K562 (cell line): ENCODE data around the gene C19orf12. TPM values are rescaled to one million over a fixed set of nuclear protein-coding genes. Genes with fewer than 3 reads are reported as not detected.

Experiments used
- ATAC-seq: fragments of 200-7000 bp; cut with Tn5 transposase; 3 replicates; pipeline ENCODE4 v1.9.1; 2020; ENCODE audit warnings: moderate library complexity
- BruUV-seq: library from RNA; stranded (reverse); fragments of 400-500 nt; replicated peaks from 2 replicates; lab custom pipeline; 2021; lab: Mats Ljungman, UMichigan
- CTCF ChIA-PET: fragments of 300-600 bp; formaldehyde crosslinking; extraction: SDS; loops from one replicate; lab custom pipeline; 2021; ENCODE audit warnings: low intra/inter-chr PET ratio; lab: Yijun Ruan, JAX
- POLR2A ChIA-PET: fragments of 300-600, 350-650 bp; sonication (Branson Sonifier 250); formaldehyde crosslinking; extraction: SDS; loops from one replicate; lab custom pipeline; 2021; ENCODE audit warnings: antibody characterized with exemption, inconsistent platforms; lab: Yijun Ruan, JAX
- DNase-seq, 4 experiments: peaks; one replicate each; pipeline versions ENCODE4 v3.0.0 to v3.0.0-alpha.2; 2011 to 2018; ENCODE audit warnings: low spot score in 3 of 4, mixed read lengths in 3 of 4; ENCODE audit errors: extremely low read depth in 1 of 4
- FAIRE-seq: peaks from 2 replicates; lab custom pipeline; 2011; peaks lifted over from hg19 to GRCh38; lab: Jason Lieb, UNC
- H2AFZ ChIP-seq: 2 replicates; pipeline ENCODE4 v1.6.0; 2011; ENCODE audit warnings: low read depth, low read length, control low read depth, inconsistent platforms
- H3K27ac ChIP-seq: fragments of 200-600 bp; 3 replicates; pipeline ENCODE4 v1.8.0; 2011; ENCODE audit warnings: low read depth, mild to moderate bottlenecking, control low read depth, inconsistent platforms, low read length, moderate library complexity, mixed read lengths; ENCODE audit errors: extremely low read depth
- H3K27me3 ChIP-seq, 2 experiments: fragments of 300-600 bp in 1 of 2; 2 replicates in 1 of 2; 3 replicates in 1 of 2; pipeline versions ENCODE4 v1.6.0 to v1.8.0; 2011; ENCODE audit warnings: inconsistent platforms in 2 of 2, low read length in 2 of 2, mild to moderate bottlenecking in 1 of 2, mixed read lengths in 1 of 2, moderate library complexity in 1 of 2; ENCODE audit not compliant: control insufficient read depth in 2 of 2, insufficient read depth in 2 of 2
- H3K36me3 ChIP-seq: fragments of 300-600 bp; 3 replicates; pipeline ENCODE4 v1.8.0; 2011; ENCODE audit warnings: mild to moderate bottlenecking, low read length, inconsistent platforms; ENCODE audit not compliant: control insufficient read depth, insufficient read depth
- H3K4me1 ChIP-seq, 2 experiments: fragments of 200-600 bp in 1 of 2; replicated peaks in 1 of 2; 2 replicates in 1 of 2; 3 replicates in 1 of 2; pipeline versions ENCODE4 v1.5.1 to v1.8.0; 2011; ENCODE audit warnings: inconsistent platforms in 2 of 2, low read length in 2 of 2, mild to moderate bottlenecking in 1 of 2, mixed read lengths in 1 of 2, moderate library complexity in 1 of 2; ENCODE audit not compliant: control insufficient read depth in 2 of 2, insufficient read depth in 2 of 2
- H3K4me2 ChIP-seq: 2 replicates; pipeline ENCODE4 v1.6.1; 2011; ENCODE audit warnings: low read length, control low read depth, inconsistent platforms, mixed read lengths; ENCODE audit not compliant: insufficient read depth
- H3K4me3 ChIP-seq: fragments of 200-600 bp; sonication (generic), shearing (Covaris generic); 2 replicates; pipeline ENCODE4 v1.5.1; 2016; ENCODE audit warnings: control low read depth, inconsistent platforms
- H3K79me2 ChIP-seq: fragments of 200-600 bp; 3 replicates; pipeline ENCODE4 v1.8.0; 2011; ENCODE audit warnings: low read length, inconsistent platforms; ENCODE audit not compliant: control insufficient read depth, insufficient read depth
- H3K9ac ChIP-seq, 2 experiments: 2 replicates each; pipeline versions ENCODE4 v1.6.0 to v1.6.1; 2011; ENCODE audit warnings: low read depth in 2 of 2, low read length in 2 of 2, control low read depth in 1 of 2, inconsistent platforms in 1 of 2, mild to moderate bottlenecking in 1 of 2, mixed read lengths in 1 of 2; ENCODE audit not compliant: insufficient read depth in 1 of 2
- H3K9me1 ChIP-seq: one replicate; pipeline ENCODE4 v1.6.0; 2011; ENCODE audit warnings: inconsistent platforms, mild to moderate bottlenecking, low read length, moderate library complexity; ENCODE audit not compliant: control insufficient read depth, insufficient read depth
- H3K9me3 ChIP-seq: replicated peaks from 2 replicates; pipeline ENCODE4 v1.5.1; 2011; ENCODE audit warnings: low read depth, low read length, inconsistent platforms; ENCODE audit not compliant: control insufficient read depth, insufficient read depth
- H4K20me1 ChIP-seq: replicated peaks from 2 replicates; pipeline ENCODE4 v1.6.1; 2011; ENCODE audit warnings: low read length, inconsistent platforms, mixed read lengths; ENCODE audit not compliant: control insufficient read depth, insufficient read depth
- ADNP ChIP-seq: fragments of 200-800 bp; sonication (Bioruptor generic); IDR thresholded peaks from 2 replicates; pipeline ENCODE4 v1.6.1; 2016; ENCODE audit warnings: missing genetic modification characterization, missing compliant biosample characterization
- BCOR ChIP-seq: fragments of 450-650 bp; IDR thresholded peaks from 2 replicates; pipeline ENCODE4 v1.6.1; 2016
- ETV6 ChIP-seq, 3 experiments: fragments of 150-350 bp in 1 of 3; sonication (generic) in 1 of 3; formaldehyde crosslinking in 1 of 3; IDR thresholded peaks; 2 replicates each; pipeline versions ENCODE4 v1.6.1 to v1.8.0; 2014 to 2022; ENCODE audit warnings: borderline replicate concordance in 2 of 3, low read depth in 2 of 3, antibody characterized with exemption in 1 of 3, low read length in 1 of 3, mild to moderate bottlenecking in 1 of 3, missing genetic modification reagents in 1 of 3
- KDM1A ChIP-seq, 2 experiments: fragments of 450-650 bp; IDR thresholded peaks; 2 replicates each; pipeline ENCODE4 v1.6.1; 2016; ENCODE audit warnings: mild to moderate bottlenecking in 2 of 2
- KHSRP ChIP-seq: fragments of 450-650 bp; IDR thresholded peaks from 2 replicates; pipeline ENCODE4 v1.6.1; 2017
- KLF6 ChIP-seq: fragments of 250-450 bp; sonication (Bioruptor Pico); IDR thresholded peaks from 2 replicates; pipeline ENCODE4 v1.4.0; 2020; ENCODE audit warnings: mild to moderate bottlenecking, moderate library complexity, borderline replicate concordance
- NCOA1 ChIP-seq: fragments of 450-650 bp; IDR thresholded peaks from 2 replicates; pipeline ENCODE4 v1.6.1; 2016; ENCODE audit warnings: low read depth
- NFXL1 ChIP-seq: fragments of 450-650 bp; formaldehyde crosslinking; IDR thresholded peaks from 2 replicates; pipeline ENCODE4 v1.4.0; 2021; ENCODE audit warnings: mild to moderate bottlenecking
- RBM25 ChIP-seq: fragments of 200-400 bp; formaldehyde crosslinking; IDR thresholded peaks from 2 replicates; pipeline ENCODE4 v1.6.1; 2018; ENCODE audit warnings: low read length, low read depth, moderate library complexity; ENCODE audit not compliant: severe bottlenecking
- ZNF354B ChIP-seq: fragments of 250-450 bp; sonication (Bioruptor Pico); IDR thresholded peaks from 2 replicates; pipeline ENCODE4 v1.4.0; 2020
- WGBS: fragments of 100-300 bp; shearing (Covaris generic); methylation state at CpG from one replicate; pipeline ENCODE4 v1.1.6; 2016; ENCODE audit warnings: low coverage, mixed read lengths; ENCODE audit not compliant: insufficient coverage; ENCODE audit errors: missing lambda C conversion rate; 5-methylcytosine and 5-hydroxymethylcytosine counted together
- in situ Hi-C: fragments of 300-500 bp; cut with MboI; formaldehyde crosslinking; loops from 4 replicates; pipeline ENCODE4 v1.15.0; 2018; ENCODE audit warnings: inconsistent platforms, mixed read lengths
- intact Hi-C: fragments of 100-400 bp; cut with micrococcal nuclease; formaldehyde crosslinking; loops from 2 replicates; pipeline ENCODE4 v1.14.2; 2022
- polyA plus RNA-seq, 8 experiments: library from polyadenylated mRNA; depleted of rRNA in 4 of 8; stranded (reverse) in 5 of 8; unstranded in 3 of 8; fragments of >200 nt; fragmentation: Nextera tagmentation in 2 of 8; fragmentation: Illumina TruSeq in 1 of 8; extraction: Ambion mirVana in 2 of 8; extraction: Trizol in 1 of 8; gene quantifications; 2 replicates each; pipeline versions ENCODE4 v1.2.1 to v1.2.3, GENCODE V29; 2011 to 2014; ENCODE audit warnings: inconsistent platforms in 1 of 8, missing spikeins in 1 of 8
- total RNA-seq, 7 experiments: library from RNA; depleted of rRNA in 6 of 7; stranded (reverse); fragments of >200 nt in 6 of 7; fragmentation: Illumina TruSeq in 2 of 7; extraction: Trizol in 2 of 7; gene quantifications; 2 replicates each; pipeline versions ENCODE4 v1.2.1 to v1.2.3, GENCODE V29; 2011 to 2021; ENCODE audit warnings: low replicate concordance in 1 of 7

Gene C19orf12
- total and polyA plus RNA-seq, 9 of the 15 experiments (the other 6 are each of a cell fraction or from before 2014, with no cell fraction given) = 1.9 to 14.5 (median 10.2) TPM

- no peaks in the 10 kb centered on the region for H3K36me3 ChIP-seq
- no peak for FAIRE-seq
- peak; percentile 72 for TF ChIP-seq RBM25
- TF ChIP-seq NCOA1 = no peak
- no peak for TF ChIP-seq KLF6 (CRISPR knock-in tag)
- no peak for TF ChIP-seq KHSRP
- 0 out of 4 replicates have a peak, but pooled peaks of 1 of the 2 experiments have one; percentile 24 for TF ChIP-seq KDM1A (IDR thresholded peaks at IDR 0.05)
- no peak for TF ChIP-seq ETV6 (IDR thresholded peaks at IDR 0.05; ENCODE audit: borderline replicate concordance in 1 of 2, low read depth in 2 of 2, low read length in 1 of 2)
- TF ChIP-seq ETV6 (CRISPR knock-in tag; IDR thresholded peaks at IDR 0.05; ENCODE audit: borderline replicate concordance) = no peak
- TF ChIP-seq ADNP (tag) = 0 out of 2 replicates have a peak, but pooled peaks have one; percentile 27
- TF ChIP-seq ZNF354B = no peak
- no peak for TF ChIP-seq NFXL1 (CRISPR knock-in tag)
- TF ChIP-seq BCOR = peak; percentile 65
- no peaks in the 10 kb centered on the region for H3K9me1 ChIP-seq
- H3K4me2 ChIP-seq = no peak overlapping the region
- 40% methylated on average over 5 of the region's 5 CpGs for WGBS
- H3K27ac ChIP-seq = no peak overlapping the region
- no peak for ATAC-seq
- intact Hi-C loops = no loop called here
- no TSS peak for BruUV-seq
- no peak for DNase-seq
- 0 out of 2 replicates have a peak, but pooled peaks cover 4% of the 10 kb centered on the region for H4K20me1 ChIP-seq
- no peak overlapping the region; a peak in 1 of 4 replicates for H3K9ac ChIP-seq
- ChIA-PET CTCF (no interaction called here), POLR2A (interaction anchor here (0.5 to 1.0 kb wide), 4 partner anchors 8 to 106 kb away, joined by 3 to 5 read pairs (median 4); no protein-coding TSS in a partner anchor)
- no peak overlapping the region for H2AFZ ChIP-seq
- H3K4me3 ChIP-seq = no peak overlapping the region
- peaks cover 28 to 62% of the 10 kb centered on the region in 2 experiments for H3K27me3 ChIP-seq
- no peaks in the 10 kb centered on the region for H3K9me3 ChIP-seq
- H3K4me1 ChIP-seq = peaks cover 0 to 8% of the 10 kb centered on the region in 2 experiments; a peak in 1 of 5 replicates
- no peaks in the 10 kb centered on the region for H3K79me2 ChIP-seq
- in situ Hi-C loops = no loop called here
These were observed 44.3 kb upstream of the C19orf12 start for GRCh38 chr19:29759359-29759758.
